H1 (cell line): ENCODE data around the gene FAM131C. TPM values are rescaled to one million over a fixed set of nuclear protein-coding genes. Genes with fewer than 3 reads are reported as not detected.

ENCODE experiments used
- ATF3 ChIP-seq: IDR thresholded peaks from 2 replicates; pipeline ENCODE4 v1.6.1; 2011; ENCODE audit warnings: low read depth, mild to moderate bottlenecking, low read length; ENCODE audit not compliant: insufficient read depth
- CBX5 ChIP-seq: fragments of 300-800, 300-1000 bp; sonication (generic); IDR thresholded peaks from 2 replicates; pipeline ENCODE4 v1.7.1; 2016; ENCODE audit warnings: antibody characterized with exemption, low read length, low read depth
- CHD1 ChIP-seq: IDR thresholded peaks from 2 replicates; pipeline ENCODE4 v1.6.1; 2012; ENCODE audit warnings: low read depth, low read length, improper control_type of control experiment
- CHD7 ChIP-seq: fragments of 300-600 bp; sonication (generic); IDR thresholded peaks from 2 replicates; pipeline ENCODE4 v1.7.1; 2012; ENCODE audit warnings: low read length, moderate library complexity, mild to moderate bottlenecking, inconsistent platforms; ENCODE audit not compliant: insufficient replicate concordance
- FOSL1 ChIP-seq: IDR thresholded peaks from 2 replicates; pipeline ENCODE4 v1.6.1; 2011; ENCODE audit warnings: mild to moderate bottlenecking, low read depth, low read length, moderate library complexity; ENCODE audit not compliant: insufficient read depth
- JUND ChIP-seq: IDR thresholded peaks from 2 replicates; pipeline ENCODE4 v1.6.1; 2011; ENCODE audit warnings: mild to moderate bottlenecking, improper control_type of control experiment, low read length
- KDM1A ChIP-seq: fragments of 200-600, 300-600 bp; sonication (generic); IDR thresholded peaks from 2 replicates; pipeline ENCODE4 v1.7.1; 2016; ENCODE audit warnings: mild to moderate bottlenecking, low read length, borderline replicate concordance
- TBP ChIP-seq: IDR thresholded peaks from 2 replicates; pipeline ENCODE4 v1.6.1; 2011; ENCODE audit warnings: low read depth, low read length, improper control_type of control experiment
- TEAD4 ChIP-seq: IDR thresholded peaks from 2 replicates; pipeline ENCODE4 v1.6.1; 2012; ENCODE audit warnings: low read depth, low read length, inconsistent platforms, mixed read lengths
- YY1 ChIP-seq: IDR thresholded peaks from 2 replicates; pipeline ENCODE4 v1.6.1; 2011; ENCODE audit warnings: low read depth, mild to moderate bottlenecking, low read length
- polyA plus RNA-seq, 7 experiments: library from polyadenylated mRNA; depleted of rRNA in 3 of 7; stranded (reverse) in 5 of 7; unstranded in 2 of 7; fragments of >200 nt in 5 of 7; fragments of 200-250 nt in 2 of 7; gene quantifications; 1 replicate in 5 of 7; 2 replicates in 1 of 7; 4 replicates in 1 of 7; pipeline versions ENCODE4 v1.2.1 to v1.2.3, GENCODE V29; 2011 to 2013; ENCODE audit warnings: missing spikeins in 2 of 7, mixed read lengths in 2 of 7
- total RNA-seq: library from RNA; stranded (reverse); fragmentation: NEBNext Ultra II Directional; extraction: Animal tissue kit (Norgen Biotek cat#: 25700); gene quantifications from 2 replicates; pipeline ENCODE4 v1.2.1, GENCODE V29; 2021

The FAM131C gene
- total and polyA plus RNA-seq, 2 of the 8 experiments (the other 6 are each of a cell fraction or from before 2014, with no cell fraction given): 0.73 to 0.78 TPM

- TF ChIP-seq ATF3 (peak; percentile 54; the same call in 1 of the 2 replicates), CHD7 (no peak), TEAD4 (0 out of 2 replicates have a peak, but pooled peaks have one; percentile 30), CBX5 (no peak), KDM1A (peak; percentile 98), FOSL1 (no peak), JUND (peak; percentile 99), CHD1 (no peak), TBP (peak; percentile 45), YY1 (no peak)
These were observed 60.1 kb downstream of the FAM131C start (continued) for GRCh38 chr1:16013220-16013907.
